HUES64 (cell line): ENCODE results near the gene MMAA.
"Not testable (repeated sequence)": the region's sequence is repeated elsewhere in the genome, so short reads cannot be mapped to it uniquely, and the experiment has no call there.

Experiments
- H3K27ac ChIP-seq: 2 replicates; pipeline ENCODE4 v1.7.0; 2013; ENCODE audit warnings: low read depth, low read length, inconsistent platforms
- H3K27me3 ChIP-seq: 2 replicates; pipeline ENCODE4 v1.6.1; 2013; ENCODE audit warnings: mild to moderate bottlenecking, low read length; ENCODE audit not compliant: insufficient read depth
- H3K36me3 ChIP-seq: 2 replicates; pipeline ENCODE4 v1.6.1; 2013; ENCODE audit warnings: mild to moderate bottlenecking, low read length; ENCODE audit not compliant: insufficient read depth
- H3K4me1 ChIP-seq: 2 replicates; pipeline ENCODE4 v1.6.1; 2013; ENCODE audit warnings: mild to moderate bottlenecking, low read length, moderate library complexity; ENCODE audit not compliant: insufficient read depth
- H3K4me3 ChIP-seq: 2 replicates; pipeline ENCODE4 v1.5.1; 2013; ENCODE audit warnings: mild to moderate bottlenecking, low read length, moderate library complexity
- H3K9ac ChIP-seq: 2 replicates; pipeline ENCODE4 v1.6.1; 2013; ENCODE audit warnings: mild to moderate bottlenecking, low read depth, low read length
- H3K9me3 ChIP-seq: 2 replicates; pipeline ENCODE4 v1.6.1; 2013; ENCODE audit warnings: low read depth, low read length; ENCODE audit not compliant: insufficient read depth
- whole genome bisulfite sequencing: fragments of 150-250, 120-280 bp; methylation state at CpG from one replicate; pipeline ENCODE4 v1.1.7; 2013; ENCODE audit warnings: missing lambda C conversion rate; 5-methylcytosine and 5-hydroxymethylcytosine counted together

MMAA gene

DNA sequence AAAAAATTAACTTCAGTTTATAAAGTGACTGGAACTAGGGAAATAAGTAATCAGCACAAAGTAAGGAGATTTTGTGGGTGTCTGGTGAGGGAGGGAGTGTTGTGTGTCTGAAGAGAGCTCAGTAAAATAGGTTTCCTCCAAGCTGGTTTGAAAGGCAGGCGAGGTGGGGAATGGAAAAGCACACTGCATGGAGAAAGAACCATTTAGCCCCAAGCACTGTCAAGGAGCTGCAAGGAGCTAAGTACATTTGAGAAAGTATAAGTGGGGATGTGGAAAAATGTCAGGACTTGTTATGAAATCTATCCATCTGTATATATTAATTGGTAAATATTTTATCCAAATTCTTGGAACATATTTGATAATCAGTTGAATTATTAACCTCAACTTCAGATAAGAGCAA lies 61.7 kb downstream of the MMAA start:
- Histone ChIP-seq H3K4me1 (no peaks in the 10 kb centered on the region), H3K27ac (no peak overlapping the region), H3K9ac (no peak overlapping the region), H3K4me3 (no peak overlapping the region), H3K36me3 (no peaks in the 10 kb centered on the region), H3K9me3 (peaks cover 6% of the 10 kb centered on the region; the same call in 1 of the 2 replicates), H3K27me3 (no peaks in the 10 kb centered on the region)
- 94% methylated on average over 1 of the region's 1 CpG for WGBS

DNA sequence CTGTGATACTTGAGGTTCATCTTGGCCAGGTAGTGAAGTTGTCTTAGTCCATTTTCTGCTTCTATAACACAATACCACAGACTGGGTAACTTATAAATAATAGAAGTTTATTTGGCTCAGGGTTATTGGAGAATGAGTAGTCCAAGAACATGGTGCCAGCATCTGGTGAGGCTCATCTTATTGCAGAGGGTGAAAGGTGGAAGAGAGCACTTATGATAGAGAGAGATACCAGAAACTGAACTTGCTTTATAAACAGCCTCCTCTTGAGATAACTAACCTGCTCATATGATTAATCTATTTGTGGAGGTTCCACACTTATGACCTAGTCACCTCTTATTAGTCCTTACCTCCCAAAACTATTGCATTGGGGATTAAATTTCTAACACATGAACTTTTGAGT lies 62.3 kb downstream of the MMAA start:
- peaks cover 6% of the 10 kb centered on the region; the same call in 1 of the 2 replicates for H3K9me3 ChIP-seq
- no peak overlapping the region for H3K4me3 ChIP-seq
- H3K36me3 ChIP-seq = no peaks in the 10 kb centered on the region
- no peak overlapping the region for H3K27ac ChIP-seq
- no peak overlapping the region for H3K9ac ChIP-seq
- H3K27me3 ChIP-seq = no peaks in the 10 kb centered on the region
- H3K4me1 ChIP-seq = peaks cover 3% of the 10 kb centered on the region

DNA sequence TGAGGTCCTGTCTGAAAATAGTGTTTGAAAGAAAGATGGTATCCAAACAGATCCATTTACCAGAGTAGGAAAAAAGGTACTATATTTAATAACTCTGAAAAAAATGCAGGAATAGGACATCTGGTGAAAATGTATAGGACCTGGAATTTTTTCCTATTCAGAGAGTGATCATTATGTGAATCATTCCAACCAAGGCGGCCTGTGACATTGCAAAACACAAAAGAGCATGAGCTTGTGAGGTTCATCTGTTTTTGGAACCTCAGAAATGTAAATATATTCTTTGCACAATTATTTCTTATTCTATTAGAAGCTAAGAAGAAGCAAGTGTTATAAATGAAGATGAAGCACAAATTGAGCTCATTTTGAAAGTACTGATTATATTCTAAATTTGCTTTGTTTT lies 62.8 kb downstream of the MMAA start:
- Histone ChIP-seq H3K27me3 (no peaks in the 10 kb centered on the region), H3K4me1 (peaks cover 7% of the 10 kb centered on the region), H3K9ac (no peak overlapping the region), H3K9me3 (peaks cover 6% of the 10 kb centered on the region; the same call in 1 of the 2 replicates), H3K27ac (no peak overlapping the region), H3K36me3 (no peaks in the 10 kb centered on the region), H3K4me3 (no peak overlapping the region)
- 100% methylated on average over 1 of the region's 1 CpG for WGBS

DNA sequence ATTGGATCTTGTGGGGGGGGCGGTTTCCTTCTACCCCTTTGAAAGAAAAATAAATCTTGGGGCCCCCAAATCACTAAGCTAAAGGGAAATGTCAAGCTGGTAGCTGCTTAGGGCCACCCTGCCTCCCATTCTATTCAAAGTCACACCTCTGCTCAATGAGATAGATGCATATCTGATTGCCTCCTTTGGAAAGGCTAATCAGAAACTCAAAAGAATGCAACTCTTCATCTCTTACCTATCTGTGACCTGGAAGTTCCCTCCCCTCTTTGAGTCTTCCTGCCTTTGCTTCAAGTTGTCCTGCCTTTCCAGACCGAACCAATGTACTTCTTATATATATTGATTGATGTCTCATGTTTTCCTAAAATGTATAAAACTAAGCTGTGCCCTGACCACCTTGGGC lies 67.8 kb downstream of the MMAA start:
- H3K27me3 ChIP-seq = no peaks in the 10 kb centered on the region
- no peak overlapping the region for H3K9ac ChIP-seq
- peaks cover 14% of the 10 kb centered on the region for H3K4me1 ChIP-seq
- no peaks in the 10 kb centered on the region for H3K36me3 ChIP-seq
- WGBS = no CpG with 5 or more reads among the region's 2 CpGs
- H3K9me3 ChIP-seq = no peaks in the 10 kb centered on the region
- no peak overlapping the region for H3K27ac ChIP-seq
- no peak overlapping the region for H3K4me3 ChIP-seq

DNA sequence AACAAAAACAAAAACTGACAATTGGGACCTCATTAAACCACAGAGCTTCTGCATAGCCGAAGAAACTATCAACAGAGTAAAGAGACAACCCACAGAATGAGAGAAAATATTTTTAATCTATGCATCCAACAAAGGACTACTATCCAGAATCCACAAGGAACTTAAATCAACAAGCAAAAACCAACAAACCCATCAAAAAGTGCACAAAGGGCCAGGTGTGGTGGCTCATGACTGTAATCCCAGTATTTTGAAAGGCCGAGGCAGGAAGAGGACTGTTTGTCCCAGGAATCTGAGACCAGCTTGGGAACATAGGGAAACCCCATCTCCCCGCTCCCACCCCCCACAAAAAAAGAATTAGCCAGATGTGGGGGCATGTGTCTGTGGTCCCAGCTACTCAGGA lies 71.4 kb downstream of the MMAA start:
- Histone ChIP-seq H3K27ac (no peak overlapping the region), H3K27me3 (no peaks in the 10 kb centered on the region)
- WGBS = 94% methylated on average over 2 of the region's 3 CpGs

DNA sequence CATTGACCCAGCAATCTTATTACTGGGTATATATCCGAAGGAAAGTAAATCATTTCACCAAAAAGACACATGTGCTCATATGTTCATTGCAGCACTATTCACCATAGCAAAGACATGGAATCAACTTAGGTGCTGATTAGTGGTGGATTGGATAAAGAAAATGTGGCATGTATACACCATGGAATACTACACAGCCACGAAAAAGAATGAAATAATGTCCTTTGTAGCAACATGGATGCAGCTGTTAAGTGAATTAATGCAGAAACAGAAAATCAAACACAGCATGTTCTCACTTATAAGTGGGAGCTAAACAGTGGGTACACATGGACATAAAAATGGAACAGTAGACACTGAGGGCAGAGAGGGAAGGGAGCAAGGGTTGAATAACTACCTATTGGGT lies 72.2 kb downstream of the MMAA start:
- H3K4me1 ChIP-seq = peaks cover 12% of the 10 kb centered on the region
- H3K27ac ChIP-seq, H3K9ac ChIP-seq, H3K36me3 ChIP-seq, H3K4me3 ChIP-seq, H3K9me3 ChIP-seq, H3K27me3 ChIP-seq: not testable (repeated sequence)
- WGBS = 100% methylated on average over 2 of the region's 2 CpGs

More for the DNA sequence above, 71.4 kb downstream of the MMAA start:
- H3K9me3 ChIP-seq = peaks cover 6% of the 10 kb centered on the region; the same call in 1 of the 2 replicates
- peaks cover 14% of the 10 kb centered on the region for H3K4me1 ChIP-seq
- no peaks in the 10 kb centered on the region for H3K36me3 ChIP-seq
- no peak overlapping the region for H3K4me3 ChIP-seq
- no peak overlapping the region for H3K9ac ChIP-seq

DNA sequence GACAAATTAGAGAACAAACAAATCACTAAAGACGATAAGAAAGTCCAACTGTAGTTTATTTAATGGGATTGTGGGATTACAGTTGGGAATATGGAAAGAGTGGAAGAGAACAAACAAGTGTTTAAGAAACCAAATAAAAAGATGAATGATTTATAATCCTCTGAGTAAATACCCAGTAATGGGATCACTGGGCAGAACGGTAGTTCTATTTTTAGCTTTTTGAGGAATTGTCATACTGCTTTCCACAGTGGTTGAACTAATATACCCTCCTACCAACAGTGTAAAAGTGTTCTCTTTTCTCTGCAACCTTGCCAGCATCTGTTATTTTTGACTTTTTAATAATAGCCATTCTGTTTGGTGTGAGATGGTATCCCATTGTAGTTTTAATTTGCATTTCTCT lies 75.7 kb downstream of the MMAA start:
- H3K9ac ChIP-seq = no peak overlapping the region
- H3K9me3 ChIP-seq = peaks cover 7% of the 10 kb centered on the region; the same call in 1 of the 2 replicates
- H3K27ac ChIP-seq = no peak overlapping the region
- WGBS = 81% methylated on average over 2 of the region's 2 CpGs
- no peak overlapping the region for H3K4me3 ChIP-seq
- H3K36me3 ChIP-seq = no peaks in the 10 kb centered on the region
- H3K27me3 ChIP-seq = no peaks in the 10 kb centered on the region
- no peaks in the 10 kb centered on the region for H3K4me1 ChIP-seq

DNA sequence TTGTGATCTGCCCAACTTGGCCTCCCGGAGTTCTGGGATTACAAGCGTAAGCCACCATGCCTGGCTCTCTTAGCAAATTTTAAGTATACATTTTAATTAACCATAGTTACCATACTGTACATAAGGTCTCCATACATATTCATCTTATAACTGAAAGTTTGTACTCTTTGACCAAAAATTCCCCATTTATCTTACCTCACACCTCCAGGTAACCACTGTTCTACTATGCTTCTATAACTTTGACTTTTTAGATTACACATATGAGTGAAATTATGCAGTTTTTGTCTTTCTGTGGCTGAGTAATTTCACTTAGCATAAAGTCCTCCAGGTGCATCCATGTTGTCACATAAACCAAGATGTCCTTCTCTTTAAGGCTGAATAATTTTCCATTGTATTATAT lies 78.1 kb downstream of the MMAA start:
- Histone ChIP-seq H3K4me1 (no peaks in the 10 kb centered on the region), H3K27me3 (no peaks in the 10 kb centered on the region), H3K36me3 (no peaks in the 10 kb centered on the region), H3K9ac (no peak overlapping the region), H3K4me3 (no peak overlapping the region), H3K27ac (no peak overlapping the region), H3K9me3 (peaks cover 7% of the 10 kb centered on the region; the same call in 1 of the 2 replicates)
- 95% methylated on average over 2 of the region's 2 CpGs for WGBS

DNA sequence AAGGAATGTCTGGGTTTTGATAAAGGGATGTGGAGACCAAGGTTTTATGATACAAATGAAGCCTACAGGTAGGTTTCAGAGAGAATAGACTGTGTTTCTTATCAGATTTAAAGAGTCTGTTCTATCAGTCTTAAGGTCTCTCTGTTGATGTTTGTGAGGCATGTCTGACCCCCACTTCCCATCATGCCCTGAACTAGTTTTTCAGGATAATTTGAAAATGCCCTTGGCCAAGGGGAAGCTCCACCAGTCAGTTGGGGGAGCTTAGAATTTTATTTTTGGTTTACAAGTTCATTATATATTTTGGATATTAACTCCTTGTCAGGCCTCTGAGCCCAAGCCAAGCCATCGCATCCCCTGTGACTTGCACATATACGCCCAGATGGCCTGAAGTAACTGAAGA lies 79.3 kb downstream of the MMAA start:
- H3K9me3 ChIP-seq = peaks cover 7% of the 10 kb centered on the region; the same call in 1 of the 2 replicates
- H3K27me3 ChIP-seq = no peaks in the 10 kb centered on the region
- peaks cover 3% of the 10 kb centered on the region for H3K4me1 ChIP-seq
- H3K36me3 ChIP-seq = no peaks in the 10 kb centered on the region
- peak overlapping the region; percentile 74; the same call in 1 of the 2 replicates for H3K27ac ChIP-seq
- no peak overlapping the region; the same call in 1 of the 2 replicates for H3K9ac ChIP-seq
- H3K4me3 ChIP-seq = no peak overlapping the region
- WGBS = no CpG with 5 or more reads among the region's 2 CpGs

DNA sequence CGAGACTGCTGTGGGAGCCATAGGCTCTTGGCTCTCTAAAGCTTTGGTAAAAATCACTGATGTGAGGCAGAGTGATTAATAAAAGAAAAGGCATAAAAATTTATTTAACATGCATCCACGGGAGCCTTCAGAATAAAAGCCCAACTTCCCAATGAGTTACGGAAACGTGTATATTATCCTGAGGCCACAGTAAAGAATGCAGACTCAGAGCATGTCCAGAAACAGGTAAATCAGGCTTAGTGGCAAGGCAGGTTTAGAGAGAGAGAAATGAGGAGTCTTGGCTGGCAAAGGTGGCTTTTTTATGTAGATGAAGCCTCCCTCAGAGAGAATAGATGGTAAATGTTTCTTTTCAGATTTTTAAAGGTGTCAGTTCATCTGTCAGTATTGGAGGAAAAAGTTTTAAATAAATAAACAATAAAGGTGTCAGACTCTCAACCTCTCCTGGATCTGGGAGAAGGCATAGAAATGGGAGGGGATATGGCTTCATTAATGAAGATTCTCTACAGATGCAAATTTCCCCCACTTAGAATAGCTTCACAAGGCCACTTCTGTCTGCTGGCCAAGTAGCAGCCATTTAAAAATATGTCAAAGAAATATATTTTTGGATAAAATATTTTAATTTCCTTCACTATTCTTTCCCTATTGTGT lies 84.8 kb downstream of the MMAA start:
- Histone ChIP-seq H3K9me3 (no peaks in the 10 kb centered on the region), H3K4me1 (peaks cover 20% of the 10 kb centered on the region), H3K27me3 (no peaks in the 10 kb centered on the region), H3K9ac (peak overlapping the region; percentile 63), H3K36me3 (peaks cover 3% of the 10 kb centered on the region; the same call in 1 of the 2 replicates), H3K4me3 (peak overlapping the region; percentile 46), H3K27ac (peak overlapping the region; percentile 87)
- WGBS = 6% methylated on average over 3 of the region's 4 CpGs

DNA sequence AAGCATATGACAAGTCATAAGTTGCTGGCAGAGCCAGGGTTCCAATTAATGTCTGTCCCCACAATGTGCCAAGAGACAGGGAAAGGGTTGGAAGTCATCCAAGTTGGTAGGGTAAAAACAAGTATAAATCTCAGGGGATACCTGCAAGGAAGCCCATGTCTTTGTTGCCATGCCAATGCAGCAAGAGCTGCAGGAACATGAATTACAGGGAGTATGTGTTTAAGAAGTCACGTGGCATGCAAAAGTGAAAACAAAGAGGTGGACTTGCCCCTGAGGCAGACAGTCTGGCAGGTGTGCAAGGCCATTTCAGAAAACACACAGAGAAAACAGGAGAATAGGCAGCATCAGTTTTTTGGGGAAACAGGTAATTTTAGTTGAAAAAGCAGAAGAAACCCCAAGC lies 90.2 kb downstream of the MMAA start:
- no peak overlapping the region for H3K9ac ChIP-seq
- H3K4me3 ChIP-seq = no peak overlapping the region
- peaks cover 10% of the 10 kb centered on the region for H3K4me1 ChIP-seq
- no peak overlapping the region for H3K27ac ChIP-seq
- H3K27me3 ChIP-seq = no peaks in the 10 kb centered on the region
- peaks cover 10% of the 10 kb centered on the region; the same call in 1 of the 2 replicates for H3K36me3 ChIP-seq
- H3K9me3 ChIP-seq = no peaks in the 10 kb centered on the region
- WGBS = 93% methylated on average over 1 of the region's 1 CpG
